ENCODE data around the gene TNS1.
A peak's percentile ranks its signal among the peaks of the same experiment; 100 is the strongest.

The TNS1 gene

GRCh38 chr2:218015586-218016521 is 13.1 kb upstream of the TNS1 start:
- no peak for DNase-seq

- DNase-seq, result no peak
Observed at GRCh38 chr2:218014706-218015585, 12.2 kb upstream of the TNS1 start.

- DNase-seq, result no peak
Observed at GRCh38 chr2:218013289-218013688, 10.5 kb upstream of the TNS1 start.

DNA sequence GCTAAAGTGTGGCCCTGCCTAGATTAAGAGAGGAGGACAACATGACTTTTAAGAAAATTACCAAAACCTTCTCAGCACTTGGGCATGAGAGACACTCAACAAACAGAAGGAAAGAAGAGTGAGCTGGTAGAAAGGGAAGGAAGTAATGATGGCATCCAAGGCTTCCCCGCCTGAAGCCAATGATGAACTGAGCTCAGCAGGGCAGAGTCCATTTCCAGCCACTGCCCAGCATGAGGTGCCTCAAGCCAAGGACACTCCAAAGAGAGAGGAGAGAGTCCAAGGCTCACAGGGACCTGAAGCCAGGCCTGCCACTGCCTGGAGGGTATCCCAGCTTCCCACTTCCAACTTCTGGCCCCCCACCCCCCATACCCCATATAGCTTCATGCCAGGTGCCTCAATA is 9.5 kb upstream of the TNS1 start:
- no peak for DNase-seq

- no peak for DNase-seq
Observed at GRCh38 chr2:218011653-218012040, 8.9 kb upstream of the TNS1 start.

GRCh38 chr2:218010984-218011652 is 8.3 kb upstream of the TNS1 start:
- no peak for DNase-seq

DNA sequence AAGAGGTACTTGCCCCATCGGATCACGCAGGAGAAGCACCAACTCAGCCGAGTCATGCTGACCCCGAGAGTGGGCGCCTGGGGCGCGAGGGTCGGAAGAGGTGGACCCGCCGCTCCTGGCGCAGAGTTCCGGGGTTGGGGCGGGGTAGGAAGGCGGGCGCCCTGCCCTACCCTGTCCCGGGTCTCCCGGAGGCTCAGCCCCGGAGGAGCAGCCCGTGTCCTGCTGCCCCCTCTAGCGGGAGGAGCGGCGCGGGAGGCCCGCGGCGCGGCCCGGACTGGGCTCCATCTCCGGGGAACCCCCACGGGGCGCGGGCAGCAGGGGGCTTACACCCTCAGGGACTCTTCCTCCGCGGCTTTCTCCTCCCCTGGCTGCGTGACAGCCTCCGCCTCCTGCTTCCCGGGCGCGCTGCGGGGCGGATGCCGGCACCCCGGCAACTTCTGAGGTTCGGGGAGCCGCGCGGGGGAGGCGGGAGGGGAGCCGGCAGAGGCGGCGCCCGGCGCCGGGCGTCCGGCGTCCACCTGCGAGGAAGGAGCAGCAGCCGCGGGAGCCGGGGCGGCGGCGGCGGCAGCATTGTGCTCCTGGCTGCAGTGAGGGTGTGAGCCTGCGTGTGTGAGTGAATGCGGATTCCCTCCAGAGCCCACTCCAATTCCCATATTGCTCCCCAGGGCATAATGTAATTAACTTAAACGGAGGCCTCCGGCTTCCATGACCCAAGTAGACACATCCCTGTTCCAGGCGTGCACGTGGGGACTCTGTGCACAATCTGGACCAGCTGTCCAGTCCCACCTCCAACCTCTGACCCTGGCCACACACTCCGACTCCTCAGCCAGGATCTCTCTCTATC is 7.6 kb upstream of the TNS1 start:
- DNase-seq, result peak; percentile 16

GRCh38 chr2:218009765-218010139 is 7.0 kb upstream of the TNS1 start:
- DNase-seq, result no peak

GRCh38 chr2:218009231-218009630 is 6.4 kb upstream of the TNS1 start:
- no peak for DNase-seq

GRCh38 chr2:218008060-218009040 is 5.6 kb upstream of the TNS1 start:
- DNase-seq, result no peak

- DNase-seq, result no peak
Observed at GRCh38 chr2:218006741-218007140, 3.9 kb upstream of the TNS1 start.

DNA sequence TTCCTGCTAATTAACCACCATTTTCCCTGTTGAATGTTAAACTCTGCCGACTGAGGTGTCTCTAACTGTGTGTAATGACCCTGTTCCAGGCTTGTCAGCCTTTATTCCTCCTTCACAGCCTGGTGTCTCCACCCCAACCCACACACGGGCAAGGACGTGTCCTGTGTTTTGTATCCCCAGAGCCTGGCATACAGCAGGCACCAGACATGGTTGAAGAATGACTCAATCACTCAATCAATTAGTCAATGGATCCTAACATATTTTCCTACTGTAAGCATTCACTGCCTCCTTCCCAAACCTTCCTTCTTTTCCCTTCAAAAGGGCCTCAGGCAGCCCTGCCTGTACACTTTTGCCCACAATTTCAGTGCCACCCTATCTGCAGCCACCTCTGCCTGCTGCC is 2.7 kb upstream of the TNS1 start:
- DNase-seq, result no peak

DNA sequence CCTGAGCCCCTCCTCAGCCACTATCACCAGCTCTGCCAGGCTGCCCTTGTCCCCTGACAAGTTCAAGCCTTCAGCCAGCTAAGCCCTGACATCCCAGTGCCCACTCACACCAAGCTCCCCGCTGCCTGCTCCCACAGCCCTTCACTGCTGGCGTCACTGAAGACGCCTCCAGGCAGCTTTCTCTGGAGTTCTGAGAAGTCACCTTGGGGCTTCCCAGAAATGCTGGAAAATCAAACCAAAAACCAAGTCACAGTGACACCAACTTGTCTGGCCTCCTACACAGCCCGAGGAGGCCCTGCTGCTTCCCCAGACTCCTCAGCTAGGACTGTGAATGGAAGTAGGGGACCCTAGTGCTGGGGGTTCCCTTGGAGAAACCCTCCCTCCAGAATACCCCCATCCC is 2.2 kb upstream of the TNS1 start:
- no peak for DNase-seq

DNA sequence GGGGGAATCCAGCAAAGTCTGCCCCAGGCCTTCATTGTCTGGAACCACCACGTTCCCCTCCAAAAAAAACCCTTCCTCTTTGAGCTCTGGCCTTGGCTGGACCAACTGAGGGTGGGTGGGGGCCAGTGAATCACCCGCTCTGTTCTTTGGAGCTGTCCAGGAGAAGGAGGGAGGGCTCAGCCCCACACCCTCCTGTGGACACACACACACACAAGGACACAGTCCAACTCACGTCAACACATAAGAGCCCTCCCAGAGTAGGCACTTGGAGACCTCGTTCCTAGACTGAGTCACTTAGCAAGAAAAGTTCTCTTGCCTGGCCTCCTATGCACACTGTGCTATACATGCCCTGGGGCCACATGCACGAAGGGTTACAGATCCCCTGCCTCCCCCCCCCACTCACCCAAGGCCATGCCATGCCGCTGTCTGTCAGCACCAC is 1.2 kb upstream of the TNS1 start:
- no peak for DNase-seq

DNA sequence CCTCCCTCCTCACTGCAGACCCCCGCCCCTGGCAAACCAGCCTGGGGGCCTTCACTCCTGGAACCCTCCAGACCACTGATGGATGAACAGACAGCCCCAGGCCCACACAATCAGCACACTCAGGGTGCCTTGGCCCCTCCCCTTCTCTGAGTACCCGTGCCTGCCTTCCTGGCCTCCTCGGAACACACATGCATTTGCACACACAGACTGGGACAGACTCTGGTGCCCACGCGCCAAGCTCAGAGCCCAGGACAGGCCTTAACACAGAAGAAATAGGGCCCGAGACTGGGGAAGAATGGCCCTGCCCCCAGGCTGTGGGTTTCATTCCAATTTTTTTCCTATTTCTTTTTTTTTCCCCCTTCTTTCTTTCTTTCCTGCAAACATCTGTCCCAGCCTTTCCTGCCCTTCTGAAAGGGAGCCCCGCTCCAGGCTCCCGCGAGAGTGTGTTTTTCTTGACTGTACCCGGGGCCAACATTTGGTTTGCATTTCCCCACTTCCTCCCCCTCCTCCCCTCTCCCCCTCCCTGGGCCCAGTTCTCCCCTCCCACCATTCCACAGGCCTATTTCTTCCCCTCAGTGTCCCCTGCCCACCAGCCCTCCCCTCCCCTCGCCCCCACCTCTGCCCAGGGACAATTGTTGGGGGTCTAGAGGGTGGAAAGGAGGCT is 618 bp upstream of the TNS1 start:
- no peak for DNase-seq

GRCh38 chr2:218002143-218002844 is 501 bp downstream of the TNS1 start:
- DNase-seq, result no peak

DNA sequence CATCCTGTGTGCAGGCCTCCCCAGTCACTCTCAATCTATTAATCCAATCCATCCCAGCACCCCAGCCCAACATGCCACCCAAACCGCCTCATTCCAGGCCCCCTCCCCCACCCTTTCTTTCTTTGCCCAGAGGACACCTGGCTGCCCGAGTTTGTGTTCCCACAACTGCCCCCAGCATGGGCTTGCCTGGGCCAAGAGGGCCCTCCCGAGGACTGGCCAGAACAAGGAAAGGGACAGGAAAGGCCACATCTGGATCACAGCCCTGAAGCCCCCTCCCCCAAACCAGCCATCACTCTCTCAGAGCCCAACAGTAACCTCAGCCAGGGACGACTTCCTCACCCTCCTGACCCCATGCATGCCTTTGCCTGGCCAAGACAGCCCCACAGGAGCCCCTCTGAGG is 1.2 kb downstream of the TNS1 start:
- no peak for DNase-seq

- no peak for DNase-seq
Observed at GRCh38 chr2:218000136-218000535, 2.7 kb downstream of the TNS1 start.

DNA sequence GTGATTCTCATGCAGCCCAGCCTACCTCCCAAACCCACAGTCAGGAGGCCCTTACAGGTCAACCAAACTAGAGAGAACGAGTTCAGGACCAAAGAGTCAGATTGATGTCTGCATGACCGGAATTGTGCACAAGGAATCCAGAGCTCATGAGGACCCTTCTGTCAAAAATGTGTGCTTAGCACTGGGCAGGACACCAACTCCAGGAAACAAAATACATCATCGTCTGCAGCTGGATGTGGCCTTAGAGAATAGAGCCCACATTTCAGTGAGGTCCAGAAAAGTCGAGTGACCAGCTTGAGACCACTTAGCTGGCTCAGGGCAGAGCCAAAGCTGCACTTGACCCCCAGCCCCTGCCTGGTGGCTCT is 3.2 kb downstream of the TNS1 start:
- no peak for DNase-seq

All from CD4-positive, alpha-beta T cell treated with Interleukin-17A for 1 hour (primary cell).